Gastroesophageal sphincter (tissue), 3 donors: ENCODE measurements around the gene ATG2B.

Experiments
- CTCF ChIP-seq, 4 experiments: fragments of 200-600 bp in 2 of 4; fragments of 450-650 bp in 2 of 4; sonication (generic) in 1 of 4; IDR thresholded peaks; one replicate each; pipeline ENCODE4 v1.5.1; 2017 to 2019; ENCODE audit warnings: antibody characterized with exemption in 4 of 4, mild to moderate bottlenecking in 2 of 4, moderate library complexity in 2 of 4
- POLR2A ChIP-seq, 2 donors: fragments of 450-650 bp; IDR thresholded peaks; one replicate each; pipeline ENCODE4 v1.6.1; 2017; ENCODE audit warnings: antibody characterized with exemption in 2 of 2, mild to moderate bottlenecking in 2 of 2, moderate library complexity in 1 of 2
- POLR2AphosphoS5 ChIP-seq: sonication (generic); formaldehyde crosslinking; IDR thresholded peaks from one replicate; pipeline ENCODE4 v1.6.1; 2017; ENCODE audit warnings: antibody characterized with exemption

- TF ChIP-seq CTCF (IDR thresholded peaks at IDR 0.05) (no peak), POLR2A (IDR thresholded peaks at IDR 0.05) (no peak), POLR2AphosphoS5 (no peak)
These were observed 99.6 kb downstream of the ATG2B start for GRCh38 chr14:96263347-96264199.
